WI38 (cell line): Measurements from ENCODE around the gene ADGRV1.
"Not testable (repeated sequence)": the region's sequence is repeated elsewhere in the genome, so short reads cannot be mapped to it uniquely, and the experiment has no call there.

Experiments
- H3K4me3 ChIP-seq: 2 replicates; pipeline ENCODE4 v1.5.1; 2011; ENCODE audit warnings: low read depth, mild to moderate bottlenecking, control low read depth, low read length
- TF ChIP-seq, protein P1 (sequence below): IDR thresholded peaks from 2 replicates; pipeline ENCODE4 v1.5.1; 2012; ENCODE audit warnings: low read depth, mild to moderate bottlenecking, control low read depth, low read length

The ADGRV1 gene

GRCh38 chr5:90655423-90655822 is 96.8 kb downstream of the ADGRV1 start:
- TF ChIP-seq, protein P1, sequence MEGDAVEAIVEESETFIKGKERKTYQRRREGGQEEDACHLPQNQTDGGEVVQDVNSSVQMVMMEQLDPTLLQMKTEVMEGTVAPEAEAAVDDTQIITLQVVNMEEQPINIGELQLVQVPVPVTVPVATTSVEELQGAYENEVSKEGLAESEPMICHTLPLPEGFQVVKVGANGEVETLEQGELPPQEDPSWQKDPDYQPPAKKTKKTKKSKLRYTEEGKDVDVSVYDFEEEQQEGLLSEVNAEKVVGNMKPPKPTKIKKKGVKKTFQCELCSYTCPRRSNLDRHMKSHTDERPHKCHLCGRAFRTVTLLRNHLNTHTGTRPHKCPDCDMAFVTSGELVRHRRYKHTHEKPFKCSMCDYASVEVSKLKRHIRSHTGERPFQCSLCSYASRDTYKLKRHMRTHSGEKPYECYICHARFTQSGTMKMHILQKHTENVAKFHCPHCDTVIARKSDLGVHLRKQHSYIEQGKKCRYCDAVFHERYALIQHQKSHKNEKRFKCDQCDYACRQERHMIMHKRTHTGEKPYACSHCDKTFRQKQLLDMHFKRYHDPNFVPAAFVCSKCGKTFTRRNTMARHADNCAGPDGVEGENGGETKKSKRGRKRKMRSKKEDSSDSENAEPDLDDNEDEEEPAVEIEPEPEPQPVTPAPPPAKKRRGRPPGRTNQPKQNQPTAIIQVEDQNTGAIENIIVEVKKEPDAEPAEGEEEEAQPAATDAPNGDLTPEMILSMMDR, result no peak
- no peak overlapping the region for H3K4me3 ChIP-seq

DNA sequence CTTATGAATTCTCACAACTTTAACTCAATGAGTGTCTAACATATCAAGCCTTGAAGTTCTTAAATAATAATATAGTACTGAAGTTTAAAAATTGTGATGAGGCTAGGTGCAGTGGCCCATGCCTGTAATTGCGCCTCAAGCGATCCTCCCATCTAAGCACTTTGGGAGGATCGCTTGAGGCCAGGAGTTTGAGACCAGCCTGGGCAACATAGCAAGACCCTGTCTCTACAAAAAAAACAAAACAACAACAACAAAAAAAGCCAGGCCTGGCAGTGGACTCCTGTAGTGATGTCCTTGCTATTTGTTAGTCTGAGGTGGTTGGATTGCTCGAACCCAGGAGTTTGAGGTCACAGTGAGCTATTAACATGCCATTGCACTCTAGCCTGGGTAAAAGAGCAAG is 98.4 kb downstream of the ADGRV1 start:
- TF ChIP-seq, protein P1, result no peak
- H3K4me3 ChIP-seq, result no peak overlapping the region

GRCh38 chr5:90657788-90658187 is 99.2 kb downstream of the ADGRV1 start:
- no peak overlapping the region for H3K4me3 ChIP-seq
- TF ChIP-seq, protein P1, result no peak

DNA sequence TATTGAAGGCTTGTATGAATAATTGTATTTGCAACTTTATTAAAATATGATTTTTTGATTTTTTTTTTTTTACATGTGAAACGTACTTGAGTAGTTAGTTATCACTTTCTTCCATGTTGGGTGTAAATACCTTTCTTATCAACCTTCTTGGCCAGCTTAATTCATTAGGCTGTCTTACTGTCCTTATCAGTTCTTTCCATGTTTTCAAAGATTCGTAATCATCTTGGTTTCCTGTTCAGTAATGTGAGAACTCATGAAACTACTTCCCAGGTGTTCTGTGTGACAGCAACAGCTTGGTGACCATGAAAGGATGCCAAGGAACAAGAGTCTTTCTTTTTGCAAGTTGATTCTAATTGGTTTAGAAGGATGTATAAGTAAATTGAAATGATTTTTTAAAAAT is 100.0 kb downstream of the ADGRV1 start:
- TF ChIP-seq, protein P1, result no peak
- no peak overlapping the region for H3K4me3 ChIP-seq

GRCh38 chr5:90668079-90668565 is 109.5 kb downstream of the ADGRV1 start:
- not testable (repeated sequence) for H3K4me3 ChIP-seq

DNA sequence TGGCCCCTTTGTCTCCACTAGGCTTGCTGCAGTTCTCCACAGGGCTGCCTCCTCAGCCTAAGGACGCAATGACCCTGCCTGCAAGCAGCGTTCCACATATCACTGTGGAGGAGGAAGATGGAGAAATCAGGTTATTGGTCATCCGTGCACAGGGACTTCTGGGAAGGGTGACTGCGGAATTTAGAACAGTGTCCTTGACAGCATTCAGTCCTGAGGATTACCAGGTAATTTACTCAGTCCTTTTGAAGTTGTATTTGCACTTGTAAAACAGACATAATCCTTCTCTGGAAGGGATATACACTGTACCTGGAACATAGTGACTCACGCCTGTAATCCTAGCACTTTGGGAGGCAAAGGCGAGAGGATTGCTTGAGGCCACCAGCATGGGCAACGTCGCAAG is 116.6 kb downstream of the ADGRV1 start:
- no peak overlapping the region for H3K4me3 ChIP-seq
- TF ChIP-seq, protein P1, result no peak

DNA sequence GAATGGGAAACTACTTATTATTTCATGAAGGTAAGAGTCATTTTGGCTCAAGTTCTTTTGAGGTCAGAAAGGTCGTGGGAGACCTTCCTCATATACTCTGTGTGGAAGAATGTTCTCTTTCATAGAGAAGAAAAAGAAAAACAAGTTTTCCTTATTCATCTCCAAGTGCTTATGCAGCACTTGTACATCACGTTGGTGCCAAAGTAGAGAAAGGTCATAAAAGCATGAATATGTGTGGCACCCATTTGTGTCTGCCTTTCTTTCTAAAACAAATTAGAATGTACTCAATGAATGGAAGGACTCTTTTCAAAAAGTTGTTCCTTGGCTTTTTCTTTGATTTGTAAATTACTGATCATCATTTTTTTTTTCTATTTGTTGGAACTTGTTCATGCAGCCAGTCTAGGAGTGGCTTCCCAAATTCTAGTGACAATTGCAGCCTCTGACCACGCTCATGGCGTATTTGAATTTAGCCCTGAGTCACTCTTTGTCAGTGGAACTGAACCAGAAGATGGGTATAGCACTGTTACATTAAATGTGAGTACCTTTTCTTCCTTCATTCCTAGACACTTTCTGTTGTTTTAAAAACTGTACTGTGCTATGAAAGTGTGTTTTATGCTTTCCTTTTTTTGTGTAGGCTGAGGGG is 122.4 kb downstream of the ADGRV1 start:
- H3K4me3 ChIP-seq, result no peak overlapping the region

More for the DNA sequence above, 122.4 kb downstream of the ADGRV1 start:
- TF ChIP-seq, protein P1, result no peak
